Diencephalon (tissue), 1 donor: Measurements from ENCODE around the gene GNAT1. TPM values are rescaled to one million over a fixed set of nuclear protein-coding genes. Genes with fewer than 3 reads are reported as not detected.

Experiments
- small RNA-seq: library from RNA; depleted of rRNA; stranded (forward); fragments of <200 nt; gene quantifications from one replicate; pipeline ENCODE3, GENCODE V24; 2014
- total RNA-seq: library from RNA; depleted of rRNA; stranded (reverse); fragments of >200 nt; gene quantifications from one replicate; pipeline ENCODE4 v1.2.3, GENCODE V29; 2014

Gene GNAT1
- not detected for total RNA-seq

GRCh38 chr3:50190936-50191660, at the start of gene GNAT1:
Gene GNAT1, plus strand, starts transcription at chr3:50191610. Its CDS starts 116 bp downstream, at chr3:50191726.

DNA sequence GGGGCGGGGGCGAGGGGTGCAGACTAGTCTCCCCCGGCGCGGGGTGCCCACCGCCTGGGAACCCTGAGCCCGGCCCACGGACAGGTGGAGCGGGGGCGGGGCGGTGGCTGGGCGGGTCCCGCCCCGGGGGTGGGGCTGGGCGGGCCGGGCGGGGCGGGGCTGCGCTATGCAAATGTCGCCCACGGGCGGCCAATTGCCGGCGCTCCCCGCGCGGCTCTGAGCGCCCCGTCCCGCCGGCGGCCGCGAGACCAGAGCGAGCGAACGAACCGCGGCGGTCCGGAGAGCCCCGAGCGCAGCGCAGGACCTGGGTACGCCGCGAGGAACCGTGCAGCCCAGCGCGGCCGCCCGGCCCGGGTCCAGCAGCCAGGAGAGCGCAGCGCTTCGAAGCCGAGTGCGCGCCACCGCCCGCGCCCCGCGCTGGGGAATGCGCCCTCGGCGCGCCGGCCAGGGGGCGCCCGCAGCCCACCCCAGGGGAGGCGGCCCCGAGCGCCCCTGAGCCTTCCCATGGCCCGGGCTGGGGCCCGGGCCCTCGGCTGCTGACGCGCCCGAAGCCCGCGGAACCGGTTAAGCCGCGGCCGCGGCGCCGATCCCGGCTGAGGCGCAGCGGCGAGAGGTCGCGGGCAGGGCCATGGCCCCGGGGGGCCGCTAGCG, 36.4 kb upstream of the GNAT1 start, which contains the start of gene SEMA3F:
SEMA3F (plus strand) TSS at position 485 of the 651 bp plus-strand sequence. CDS start 4,299 bp downstream, outside the sequence.

DNA sequence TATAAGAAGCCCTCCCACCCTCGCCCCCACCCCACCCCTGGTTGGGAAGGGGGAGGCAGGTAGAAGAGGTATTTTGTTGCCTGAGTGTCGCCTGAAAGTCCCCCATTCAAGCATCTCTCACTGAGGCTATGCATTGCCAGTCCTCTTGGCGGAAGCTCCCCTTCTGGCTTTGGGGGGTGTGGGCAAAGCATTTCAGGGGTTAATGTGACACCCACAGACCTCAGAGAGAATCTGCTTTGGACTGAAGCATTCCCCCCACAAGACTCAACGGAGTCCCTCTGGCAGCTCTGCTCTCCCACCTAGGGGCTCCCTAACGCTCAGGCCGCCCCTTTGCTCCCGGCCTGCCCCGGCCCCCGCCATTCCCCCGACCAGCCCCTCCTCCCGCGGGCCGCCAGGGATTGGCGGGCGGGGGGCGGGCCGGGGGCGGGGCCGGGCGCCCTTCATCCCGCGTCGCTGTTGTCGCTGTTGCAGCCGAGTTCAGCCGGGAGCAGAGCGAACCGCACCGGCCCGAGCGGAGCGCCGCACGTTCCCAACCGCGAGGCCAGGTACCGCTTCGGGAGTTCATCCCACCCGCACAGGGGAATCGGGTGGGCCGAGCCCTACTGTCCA, 13.5 kb downstream of the GNAT1 start, which contains the start of gene SLC38A3:
SLC38A3 (plus strand) TSS at position 468 of the 609 bp plus-strand sequence. CDS start 8,929 bp downstream, outside the sequence.

GRCh38 chr3:50235716-50236483, 44.5 kb downstream of the GNAT1 start, which contains the start of gene GNAI2:
Gene GNAI2, plus strand, starts transcription at chr3:50236204. Its CDS starts 132 bp downstream, at chr3:50236336.

Small RNA genes lying within 50 kb of the gene (small RNA-seq; reads per million reads assigned to genes)
- gene MIR566 = not detected
- not detected for gene MIR5787

Other genes starting within 250 kb of the GNAT1 start
- 245 TPM for gene RBM5, start 102.7 kb upstream of the GNAT1 start, total RNA-seq
- gene SEMA3F, start 36.3 kb upstream of the GNAT1 start, total RNA-seq = 7.8 TPM
- 6.5 TPM for gene SLC38A3, start 13.7 kb downstream of the GNAT1 start, total RNA-seq
- gene GNAI2, start 44.6 kb downstream of the GNAT1 start, total RNA-seq = 108 TPM
- gene SEMA3B, start 77.5 kb downstream of the GNAT1 start, total RNA-seq = 2.8 TPM
- 1.2 TPM for gene LSMEM2, start 87.5 kb downstream of the GNAT1 start, total RNA-seq
- gene IFRD2, start 100.8 kb downstream of the GNAT1 start, total RNA-seq = 18.5 TPM
- gene HYAL3, start 107.8 kb downstream of the GNAT1 start, total RNA-seq = 9.7 TPM
- 5.5 TPM for gene NAA80, start 107.8 kb downstream of the GNAT1 start, total RNA-seq
- gene HYAL1, start 112.0 kb downstream of the GNAT1 start, total RNA-seq = 0.69 TPM
- 30.0 TPM for gene HYAL2, start 131.1 kb downstream of the GNAT1 start, total RNA-seq
- 23.8 TPM for gene TUSC2, start 136.6 kb downstream of the GNAT1 start, total RNA-seq
- gene RASSF1, start 149.2 kb downstream of the GNAT1 start, total RNA-seq = 12.2 TPM
- gene ZMYND10, start 154.1 kb downstream of the GNAT1 start, total RNA-seq = 23.8 TPM
- 30.4 TPM for gene NPRL2, start 159.2 kb downstream of the GNAT1 start, total RNA-seq
- 15.2 TPM for gene CYB561D2, start 159.3 kb downstream of the GNAT1 start, total RNA-seq
- 21.0 TPM for gene TMEM115, start 167.9 kb downstream of the GNAT1 start, total RNA-seq